GM12801 (cell line): ENCODE results near the gene MYO5A.

Experiments
- CTCF ChIP-seq: IDR thresholded peaks from one replicate; pipeline ENCODE4 v1.5.1; 2011; ENCODE audit warnings: control low read depth; ENCODE audit not compliant: insufficient read length; ENCODE audit errors: extremely low read depth

Gene MYO5A

DNA sequence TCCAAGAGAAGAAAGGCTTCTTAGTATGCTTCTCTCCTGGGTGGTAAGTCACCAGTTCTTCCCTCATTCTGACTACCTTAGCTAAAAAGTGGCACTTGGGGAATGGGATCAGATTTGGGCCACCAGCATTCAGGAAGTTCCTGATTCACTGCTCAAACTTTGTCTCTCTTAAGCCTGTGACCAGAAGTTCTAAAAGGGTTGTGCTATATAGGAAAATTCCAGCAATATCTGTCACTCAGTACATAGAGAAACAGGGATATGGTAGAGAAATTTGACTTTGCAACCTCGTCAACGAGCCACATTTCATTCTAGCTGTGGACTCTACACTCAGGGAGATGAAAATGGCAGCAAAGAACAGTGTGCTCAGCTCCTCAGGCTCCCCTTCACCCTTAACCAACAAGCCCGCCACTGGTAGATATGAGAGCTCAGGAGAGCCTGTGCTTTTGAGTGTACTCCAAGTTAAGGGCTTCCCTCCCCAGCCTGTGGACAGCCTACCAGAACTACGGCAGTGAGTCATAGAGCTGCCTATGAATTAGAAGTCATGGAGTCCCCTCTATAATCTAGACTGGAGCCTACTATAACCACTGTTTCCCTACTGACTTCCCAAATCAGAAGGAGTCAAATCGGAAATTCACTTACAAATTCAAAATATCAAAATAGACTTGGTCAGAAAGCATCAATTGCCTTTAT, 180.5 kb downstream of the MYO5A start:
- TF ChIP-seq CTCF: no peak

DNA sequence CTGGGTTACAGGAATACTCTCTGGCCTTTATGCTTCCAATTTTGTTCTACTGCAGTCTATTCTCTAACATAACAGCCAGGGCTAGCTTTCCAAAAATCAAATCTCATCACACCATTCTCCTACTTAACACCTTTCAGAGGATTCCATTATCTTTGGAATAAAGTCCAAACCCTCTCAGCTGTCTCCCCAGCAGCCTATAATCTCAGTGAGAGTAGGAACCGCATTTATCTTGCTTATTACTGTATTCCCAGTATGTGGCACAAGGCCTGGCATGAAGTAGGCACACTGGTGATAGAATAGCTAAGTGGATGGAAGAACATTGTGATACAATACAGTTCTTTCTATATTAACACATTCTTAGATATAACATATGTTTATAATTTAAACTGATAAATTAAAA, 184.1 kb downstream of the MYO5A start:
- no peak for TF ChIP-seq CTCF

DNA sequence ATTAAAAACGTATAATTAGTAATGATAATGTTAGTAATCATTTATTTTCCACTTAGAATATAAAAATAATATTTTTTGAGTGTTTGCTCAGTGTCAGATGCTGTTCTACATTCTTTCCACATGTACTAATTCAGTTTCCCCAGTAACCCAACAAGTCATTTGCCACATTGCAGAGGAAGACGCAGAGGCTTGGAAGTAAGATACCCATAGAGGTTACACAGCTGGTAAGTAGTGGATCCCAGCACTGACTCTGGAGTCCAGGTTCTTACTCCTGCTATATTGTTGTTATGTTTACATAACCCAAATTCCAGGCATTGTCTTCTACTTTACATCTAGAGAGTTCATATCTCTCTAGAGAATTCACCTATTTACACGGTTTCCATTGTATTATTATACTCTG, 184.8 kb downstream of the MYO5A start:
- TF ChIP-seq CTCF: no peak

DNA sequence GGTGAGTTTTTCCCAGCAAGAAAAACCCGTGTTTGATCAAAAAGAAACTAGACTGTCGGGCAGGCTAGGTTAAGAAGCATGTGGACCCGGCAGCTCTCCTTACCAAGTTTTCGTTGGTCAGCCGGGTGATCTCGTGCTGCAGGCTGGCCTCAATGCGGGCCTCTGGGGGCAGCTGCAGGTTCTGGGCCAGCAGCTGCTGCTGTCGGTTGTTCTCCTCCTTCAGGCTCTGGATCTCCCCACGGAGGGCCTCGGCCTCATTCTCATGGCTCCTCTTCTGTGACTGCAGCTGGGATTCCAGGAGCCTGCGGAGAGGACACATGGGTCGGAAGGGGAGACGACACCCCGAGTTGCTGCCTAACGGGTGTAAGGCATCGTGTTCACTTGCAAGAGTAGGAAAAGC, 188.6 kb downstream of the MYO5A start:
- TF ChIP-seq CTCF: no peak

GRCh38 chr15:52338891-52339290, 189.8 kb downstream of the MYO5A start:
- no peak for TF ChIP-seq CTCF

DNA sequence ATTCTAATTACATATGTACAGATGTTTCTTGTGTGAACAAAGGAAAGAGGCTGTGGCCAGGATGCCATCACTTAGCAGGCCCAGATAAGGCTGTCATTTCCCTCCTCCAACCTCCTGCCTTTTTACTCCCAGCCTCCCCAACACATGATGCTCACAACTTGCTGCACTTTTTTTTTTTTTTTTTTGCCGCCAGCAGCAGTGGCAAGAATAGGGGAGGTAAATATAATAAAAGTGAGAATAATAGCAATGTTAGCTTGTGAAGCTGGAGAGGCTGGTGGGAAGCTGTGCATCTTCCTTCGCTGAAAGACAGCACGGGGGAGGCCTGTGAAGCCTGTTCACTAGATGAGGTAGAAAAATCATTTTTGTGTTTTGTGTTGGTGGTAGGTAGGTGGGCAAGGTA, 190.6 kb downstream of the MYO5A start:
- TF ChIP-seq CTCF: no peak

DNA sequence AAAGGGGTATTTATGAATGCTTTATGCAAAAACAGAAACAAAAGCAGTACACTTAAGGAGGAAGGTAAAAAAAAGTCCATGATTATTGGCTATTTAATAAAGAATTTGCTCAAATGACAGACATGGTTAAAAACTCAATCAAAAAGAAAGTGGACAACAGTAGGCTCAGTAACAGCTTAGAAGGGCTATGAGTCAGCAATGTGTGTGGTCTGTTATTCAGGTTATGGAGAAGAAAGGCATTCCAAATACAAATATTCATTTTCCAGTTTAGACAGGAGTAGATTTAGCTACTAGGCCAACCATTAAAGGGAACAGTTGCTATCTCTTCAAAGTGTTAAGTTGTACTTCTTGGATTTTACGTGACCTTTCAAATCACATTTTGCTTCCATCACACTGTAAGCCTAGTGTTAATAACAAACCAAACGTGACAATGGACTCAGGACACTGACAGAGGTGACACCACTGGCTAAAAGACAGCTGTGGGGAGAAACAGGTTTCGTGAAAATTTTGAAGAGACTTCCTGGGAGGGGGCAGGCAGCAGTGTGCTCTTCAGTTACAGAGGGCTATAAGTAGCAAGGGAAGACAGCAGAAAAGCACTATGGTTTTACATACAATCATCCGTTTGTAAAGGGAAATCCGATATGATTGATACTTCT, 191.4 kb downstream of the MYO5A start:
- TF ChIP-seq CTCF: no peak

DNA sequence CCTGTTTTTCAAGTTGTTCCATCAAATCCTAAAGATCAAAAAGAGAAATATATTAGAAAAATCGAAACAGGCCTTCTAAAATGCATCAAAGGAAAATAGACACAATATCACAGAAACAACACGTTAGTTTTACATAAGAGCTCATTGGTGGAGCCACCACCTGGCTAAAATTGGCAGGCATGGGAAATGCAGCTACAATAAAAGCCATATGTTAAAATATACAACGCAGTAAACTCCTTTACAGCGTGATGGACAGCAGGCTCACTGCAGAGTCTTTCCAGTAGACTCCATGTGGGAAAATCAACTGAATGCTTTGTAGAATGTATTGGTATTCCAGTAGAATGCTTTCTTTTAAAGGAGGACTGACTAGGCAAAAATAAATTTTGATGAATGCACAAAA, 192.2 kb downstream of the MYO5A start:
- no peak for TF ChIP-seq CTCF
